Measurements from ENCODE around the gene PLCB4. TPM values are rescaled to one million over a fixed set of nuclear protein-coding genes. Genes with fewer than 3 reads are reported as not detected.
A peak's percentile ranks its signal among the peaks of the same experiment; 100 is the strongest.

Gene PLCB4
- total RNA-seq, 2 experiments from 2014 or later, result not detected

DNA sequence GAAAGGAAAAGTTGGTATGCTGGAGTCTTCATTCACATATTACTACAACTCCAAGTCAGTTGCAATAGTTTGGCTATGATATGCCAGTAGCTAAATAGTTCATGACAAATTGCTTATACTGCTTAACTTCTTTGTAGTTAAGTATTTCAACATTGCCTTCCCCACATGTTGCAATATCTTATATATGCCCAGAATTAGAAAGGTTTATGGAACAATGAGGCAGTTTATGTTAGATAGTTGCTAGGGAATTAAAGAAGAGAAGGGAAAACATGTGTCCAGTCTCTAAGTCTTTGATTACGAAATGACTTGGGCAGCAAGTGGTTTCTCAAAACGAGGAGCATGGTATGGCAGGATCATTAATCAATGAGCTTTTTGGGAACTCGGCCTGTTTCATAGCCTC lies 145.8 kb downstream of the PLCB4 start:
- no TSS peak for BruUV-seq (replicated peaks)
- CTCF ChIA-PET (ENCODE audit: unreplicated experiment), result no interaction called here
- Histone ChIP-seq H4K20me1 (ENCODE audit: insufficient read depth, low read length) (no peaks in the 10 kb centered on the region), H3K4me1 (ENCODE audit: insufficient read depth, low read length, poor library complexity, severe bottlenecking) (no peaks in the 10 kb centered on the region), H2AFZ (ENCODE audit: low read length) (no peak overlapping the region), H3K9me2 (ENCODE audit: insufficient read depth, low read length) (no peaks in the 10 kb centered on the region), H3K79me2 (ENCODE audit: insufficient read depth, low read depth, low read length) (no peaks in the 10 kb centered on the region), H3K4me3 (ENCODE audit: low read depth, low read length, poor library complexity, severe bottlenecking) (no peak overlapping the region), H3K27ac (ENCODE audit: low read depth, low read length, poor library complexity, severe bottlenecking) (no peak overlapping the region), H3K9me3 (ENCODE audit: low read length) (no peaks in the 10 kb centered on the region), H3K4me2 (ENCODE audit: low read length) (no peak overlapping the region), H3K36me3 (ENCODE audit: insufficient read depth, low read length) (no peaks in the 10 kb centered on the region)
- POLR2A ChIA-PET, result no interaction called here
- intact Hi-C loops (cut with micrococcal nuclease; ENCODE audit: unreplicated experiment), result no loop called here
- no peak for TF ChIP-seq EZH2phosphoT487 (IDR thresholded peaks at IDR 0.05; ENCODE audit: borderline replicate concordance, low read depth, low read length)
- TF ChIP-seq, protein P1, sequence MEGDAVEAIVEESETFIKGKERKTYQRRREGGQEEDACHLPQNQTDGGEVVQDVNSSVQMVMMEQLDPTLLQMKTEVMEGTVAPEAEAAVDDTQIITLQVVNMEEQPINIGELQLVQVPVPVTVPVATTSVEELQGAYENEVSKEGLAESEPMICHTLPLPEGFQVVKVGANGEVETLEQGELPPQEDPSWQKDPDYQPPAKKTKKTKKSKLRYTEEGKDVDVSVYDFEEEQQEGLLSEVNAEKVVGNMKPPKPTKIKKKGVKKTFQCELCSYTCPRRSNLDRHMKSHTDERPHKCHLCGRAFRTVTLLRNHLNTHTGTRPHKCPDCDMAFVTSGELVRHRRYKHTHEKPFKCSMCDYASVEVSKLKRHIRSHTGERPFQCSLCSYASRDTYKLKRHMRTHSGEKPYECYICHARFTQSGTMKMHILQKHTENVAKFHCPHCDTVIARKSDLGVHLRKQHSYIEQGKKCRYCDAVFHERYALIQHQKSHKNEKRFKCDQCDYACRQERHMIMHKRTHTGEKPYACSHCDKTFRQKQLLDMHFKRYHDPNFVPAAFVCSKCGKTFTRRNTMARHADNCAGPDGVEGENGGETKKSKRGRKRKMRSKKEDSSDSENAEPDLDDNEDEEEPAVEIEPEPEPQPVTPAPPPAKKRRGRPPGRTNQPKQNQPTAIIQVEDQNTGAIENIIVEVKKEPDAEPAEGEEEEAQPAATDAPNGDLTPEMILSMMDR (conservative IDR thresholded peaks at IDR 0.05; ENCODE audit: low read length), result no peak
- DNase-seq (ENCODE audit: low spot score), result no peak

DNA sequence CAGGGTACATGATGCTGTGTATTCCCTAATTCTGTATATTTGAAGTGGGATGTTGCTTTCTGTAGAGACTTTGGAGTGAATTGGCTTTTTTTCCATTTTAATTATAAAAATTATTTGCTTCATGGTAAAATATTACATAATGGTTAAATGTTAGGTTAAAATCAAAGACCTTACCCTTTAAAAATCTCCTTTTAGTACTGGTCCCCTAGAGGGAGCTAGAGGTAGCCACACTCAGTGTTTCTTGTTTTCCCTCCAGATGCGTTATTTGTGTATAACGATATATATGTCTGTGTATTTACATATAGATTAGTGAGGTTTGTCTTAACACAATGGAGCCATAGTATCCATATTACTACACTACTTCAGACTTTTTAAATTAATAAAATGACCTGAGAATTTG lies 146.7 kb downstream of the PLCB4 start:
- no peak overlapping the region for H3K4me3 ChIP-seq (ENCODE audit: low read depth, low read length, poor library complexity, severe bottlenecking)
- peak; percentile 14 for DNase-seq (ENCODE audit: low spot score)
- no peak for TF ChIP-seq EZH2phosphoT487 (IDR thresholded peaks at IDR 0.05; ENCODE audit: borderline replicate concordance, low read depth, low read length)
- TF ChIP-seq, protein P1 (conservative IDR thresholded peaks at IDR 0.05; ENCODE audit: low read length), result peak; percentile 74
- H2AFZ ChIP-seq (ENCODE audit: low read length), result no peak overlapping the region
- H3K36me3 ChIP-seq (ENCODE audit: insufficient read depth, low read length), result no peaks in the 10 kb centered on the region
- no TSS peak for BruUV-seq (replicated peaks)
- no peak overlapping the region for H3K27ac ChIP-seq (ENCODE audit: low read depth, low read length, poor library complexity, severe bottlenecking)
- H3K9me2 ChIP-seq (ENCODE audit: insufficient read depth, low read length), result no peaks in the 10 kb centered on the region
- intact Hi-C loops (cut with micrococcal nuclease; ENCODE audit: unreplicated experiment), result no loop called here
- H3K79me2 ChIP-seq (ENCODE audit: insufficient read depth, low read depth, low read length), result no peaks in the 10 kb centered on the region
- no peaks in the 10 kb centered on the region for H3K4me1 ChIP-seq (ENCODE audit: insufficient read depth, low read length, poor library complexity, severe bottlenecking)
- H4K20me1 ChIP-seq (ENCODE audit: insufficient read depth, low read length), result no peaks in the 10 kb centered on the region
- H3K4me2 ChIP-seq (ENCODE audit: low read length), result no peak overlapping the region
- H3K9me3 ChIP-seq (ENCODE audit: low read length), result no peaks in the 10 kb centered on the region
- ChIA-PET CTCF (ENCODE audit: unreplicated experiment) (no interaction called here), POLR2A (interaction anchor here (0.7 kb wide), 1 partner anchor 11 kb away, joined by 3 read pairs; no protein-coding TSS in a partner anchor)

DNA sequence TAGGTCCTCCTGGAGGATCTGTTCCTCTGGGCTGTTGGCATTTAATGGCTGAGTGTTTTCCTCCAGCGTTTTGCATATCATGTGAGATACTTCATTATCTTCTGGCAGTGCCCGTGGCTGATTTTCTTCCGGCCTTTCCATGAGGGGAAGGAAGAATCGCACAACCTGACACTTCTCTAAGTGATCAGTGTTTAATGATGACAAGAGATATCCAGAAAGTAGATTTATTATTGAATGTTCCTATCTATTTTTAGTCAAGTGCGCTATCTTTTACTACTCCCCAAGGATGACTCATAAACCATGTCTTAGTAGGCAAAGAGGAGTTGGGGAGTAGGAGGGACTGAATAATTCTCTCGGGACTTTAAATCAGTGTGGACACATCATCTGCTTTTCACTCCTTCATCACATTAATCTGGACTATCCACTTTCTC lies 149.7 kb downstream of the PLCB4 start:
- no peaks in the 10 kb centered on the region for H3K9me2 ChIP-seq (ENCODE audit: insufficient read depth, low read length)
- DNase-seq (ENCODE audit: low spot score), result no peak
- H3K36me3 ChIP-seq (ENCODE audit: insufficient read depth, low read length), result no peaks in the 10 kb centered on the region
- H3K4me2 ChIP-seq (ENCODE audit: low read length), result no peak overlapping the region
- no TSS peak for BruUV-seq (replicated peaks)
- no peak for TF ChIP-seq EZH2phosphoT487 (IDR thresholded peaks at IDR 0.05; ENCODE audit: borderline replicate concordance, low read depth, low read length)
- TF ChIP-seq, protein P1 (conservative IDR thresholded peaks at IDR 0.05; ENCODE audit: low read length), result no peak
- CTCF ChIA-PET (ENCODE audit: unreplicated experiment), result no interaction called here
- H3K9me3 ChIP-seq (ENCODE audit: low read length), result no peaks in the 10 kb centered on the region
- H3K27ac ChIP-seq (ENCODE audit: low read depth, low read length, poor library complexity, severe bottlenecking), result no peak overlapping the region
- POLR2A ChIA-PET, result no interaction called here
- no peak overlapping the region for H3K4me3 ChIP-seq (ENCODE audit: low read depth, low read length, poor library complexity, severe bottlenecking)
- H4K20me1 ChIP-seq (ENCODE audit: insufficient read depth, low read length), result no peaks in the 10 kb centered on the region
- H3K79me2 ChIP-seq (ENCODE audit: insufficient read depth, low read depth, low read length), result no peaks in the 10 kb centered on the region
- intact Hi-C loops (cut with micrococcal nuclease; ENCODE audit: unreplicated experiment), result no loop called here
- no peak overlapping the region for H2AFZ ChIP-seq (ENCODE audit: low read length)
- H3K4me1 ChIP-seq (ENCODE audit: insufficient read depth, low read length, poor library complexity, severe bottlenecking), result no peaks in the 10 kb centered on the region

All from OCI-LY7 (cell line).